GM18907 (cell line): ENCODE measurements around the gene NRM.
"Not testable (repeated sequence)": the region's sequence is repeated elsewhere in the genome, so short reads cannot be mapped to it uniquely, and the experiment has no call there.

Source experiments
- ATAC-seq: cut with Tn5 transposase; IDR thresholded peaks from one replicate; pipeline ENCODE4 v1.9.1; 2021; ENCODE audit warnings: mild to moderate bottlenecking, moderate library complexity; ENCODE audit not compliant: unreplicated experiment

NRM gene

DNA sequence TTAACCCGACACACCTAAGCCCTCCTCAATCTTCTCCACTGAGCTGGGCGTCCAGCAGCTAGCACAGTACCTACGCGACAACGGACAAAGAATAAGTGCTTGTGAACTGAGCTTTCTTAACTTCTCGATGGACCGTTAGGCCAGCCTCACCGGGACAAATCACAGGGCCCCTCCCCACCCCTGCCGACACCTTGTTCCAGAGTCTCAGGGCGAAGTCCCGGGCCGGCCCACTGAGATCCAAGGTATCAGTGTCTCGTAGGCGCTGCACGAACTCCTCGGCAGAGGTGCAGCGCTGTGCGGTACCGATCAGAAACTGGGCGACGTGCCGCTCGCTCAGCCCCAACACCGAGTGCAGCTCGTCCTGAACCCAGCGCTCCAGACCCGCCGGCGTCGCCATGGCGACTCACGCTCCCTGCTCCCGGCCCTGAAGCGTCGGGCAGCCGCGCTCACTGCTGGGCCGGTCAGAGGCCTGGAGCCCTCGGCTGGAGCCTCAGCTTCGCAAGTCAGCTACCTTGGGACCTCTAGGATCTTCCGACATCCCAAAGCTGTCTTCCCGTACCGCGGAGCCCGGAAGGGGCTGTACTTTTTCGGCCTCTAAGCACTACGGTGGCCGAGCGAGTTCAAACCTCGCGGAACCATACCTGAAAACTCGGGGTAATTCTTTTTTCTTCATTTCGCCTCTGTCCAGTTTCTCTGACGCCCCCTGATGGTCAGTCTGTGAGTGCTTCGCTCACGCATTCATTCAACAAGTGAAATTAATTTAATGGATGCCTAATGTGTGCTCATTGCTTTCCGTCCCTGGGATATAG lies 18.1 kb downstream of the NRM start, which contains the start of gene DHX16:
DHX16 (minus strand) TSS at position 562 of the 809 bp plus-strand sequence; CDS start at position 397, 165 bp downstream.
- ATAC-seq = peak; percentile 77

GRCh38 chr6:30670760-30671527 lies 19.8 kb downstream of the NRM start:
- no peak for ATAC-seq

GRCh38 chr6:30666300-30666699 lies 24.5 kb downstream of the NRM start:
- not testable (repeated sequence) for ATAC-seq

GRCh38 chr6:30664994-30665767 lies 25.6 kb downstream of the NRM start:
- no peak for ATAC-seq

GRCh38 chr6:30657922-30658321 lies 32.9 kb downstream of the NRM start:
- not testable (repeated sequence) for ATAC-seq

- no peak for ATAC-seq
Observed at GRCh38 chr6:30657454-30657853, 33.3 kb downstream of the NRM start.

GRCh38 chr6:30656513-30656912 lies 34.3 kb downstream of the NRM start:
- ATAC-seq = no peak

DNA sequence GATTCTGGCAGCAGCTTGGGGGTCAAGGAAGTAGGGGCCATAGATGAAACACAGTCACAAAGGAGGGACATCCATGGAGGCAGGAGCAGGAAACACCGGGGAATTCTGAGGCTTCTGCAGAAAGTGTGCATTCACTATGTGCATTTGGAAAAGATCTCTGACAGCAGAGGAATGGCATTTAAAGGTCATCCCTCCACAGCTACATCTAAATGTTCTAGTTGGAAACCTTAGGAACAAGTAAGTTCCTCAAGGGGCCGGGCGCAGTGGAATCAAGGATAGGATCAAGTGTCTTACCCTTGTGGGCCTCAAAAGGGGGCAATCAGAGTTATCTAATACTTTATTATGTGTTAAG lies 35.1 kb downstream of the NRM start:
- no peak for ATAC-seq

- no peak for ATAC-seq
Observed at GRCh38 chr6:30654798-30655742, 35.7 kb downstream of the NRM start.

GRCh38 chr6:30651143-30651542 lies 39.6 kb downstream of the NRM start:
- no peak for ATAC-seq

- ATAC-seq = peak; percentile 56
Observed at GRCh38 chr6:30647242-30648116, 43.3 kb downstream of the NRM start.

GRCh38 chr6:30646450-30647241 lies 44.1 kb downstream of the NRM start, which contains the start of gene C6orf136:
C6orf136 (plus strand) TSS chr6:30647133; CDS start chr6:30647232, 99 bp downstream.
- ATAC-seq = peak; percentile 50

DNA sequence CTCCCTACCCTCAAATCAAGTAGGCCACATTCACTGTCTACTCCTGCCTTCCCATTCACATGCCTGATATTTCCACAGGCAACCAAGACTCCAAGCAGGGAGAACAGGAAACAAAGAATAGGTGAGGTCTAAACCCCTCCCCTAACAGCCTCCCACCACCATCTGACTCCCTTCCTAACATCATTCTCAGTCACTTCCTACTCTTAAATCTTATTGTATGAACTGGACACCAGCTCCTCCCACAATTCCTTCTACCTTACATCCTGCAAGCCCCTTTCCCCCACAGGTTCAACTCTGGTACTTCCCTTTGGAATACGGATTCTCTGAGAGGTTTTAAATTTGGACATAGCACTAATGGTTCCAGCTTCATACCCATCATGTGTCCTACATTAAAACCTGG lies 44.8 kb downstream of the NRM start:
- no peak for ATAC-seq

- no peak for ATAC-seq
Observed at GRCh38 chr6:30644769-30645168, 46.0 kb downstream of the NRM start.

DNA sequence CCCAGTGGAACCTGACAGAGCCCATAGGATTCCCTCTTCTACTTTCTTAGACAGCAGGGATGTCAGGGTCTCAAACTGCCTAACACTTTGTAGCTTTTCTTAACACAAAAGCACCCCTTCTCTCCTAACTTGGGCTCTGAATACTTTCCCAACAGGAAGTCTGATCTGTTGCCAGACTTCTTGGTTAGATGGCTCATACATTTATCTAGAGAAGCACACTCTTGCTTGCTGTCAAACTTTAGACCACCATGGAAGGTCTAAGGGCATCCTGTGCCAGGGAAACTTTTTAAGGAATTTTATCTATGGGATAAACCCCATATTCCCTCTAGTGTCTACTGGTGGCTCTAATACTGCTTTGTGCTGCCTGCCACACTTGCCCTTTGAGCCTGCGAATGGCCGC lies 47.1 kb downstream of the NRM start:
- no peak for ATAC-seq

DNA sequence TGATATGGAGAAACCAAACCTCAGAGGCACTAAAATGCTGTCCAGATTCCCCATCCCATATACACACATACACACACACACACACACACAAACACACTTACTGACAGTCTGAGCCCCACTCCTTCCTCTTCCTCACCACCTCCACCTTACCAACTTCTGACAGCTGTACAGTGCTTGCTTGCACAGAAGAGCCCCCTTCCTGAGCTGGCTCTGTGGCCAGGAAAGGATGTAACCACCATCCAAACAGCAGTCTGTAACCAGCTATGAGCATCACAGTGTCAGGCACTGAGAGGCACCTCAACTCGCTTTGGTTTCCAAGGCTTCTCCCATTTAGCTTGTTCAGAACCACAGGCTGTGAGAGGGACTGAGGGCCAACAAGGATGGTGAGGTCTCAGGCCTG lies 49.7 kb downstream of the NRM start:
- ATAC-seq = no peak

- no peak for ATAC-seq
Observed at GRCh38 chr6:30640481-30640880, 50.3 kb downstream of the NRM start.
